HG03442 (cell line): Measurements from ENCODE around the gene CYTH3.
"Not testable (repeated sequence)": the region's sequence is repeated elsewhere in the genome, so short reads cannot be mapped to it uniquely, and the experiment has no call there.

Experiments
- ATAC-seq: cut with Tn5 transposase; IDR thresholded peaks from one replicate; pipeline ENCODE4 v1.9.1; 2021; ENCODE audit warnings: mild to moderate bottlenecking, moderate library complexity; ENCODE audit not compliant: unreplicated experiment

Gene CYTH3

GRCh38 chr7:6200971-6201370 is 71.5 kb downstream of the CYTH3 start:
- no peak for ATAC-seq

DNA sequence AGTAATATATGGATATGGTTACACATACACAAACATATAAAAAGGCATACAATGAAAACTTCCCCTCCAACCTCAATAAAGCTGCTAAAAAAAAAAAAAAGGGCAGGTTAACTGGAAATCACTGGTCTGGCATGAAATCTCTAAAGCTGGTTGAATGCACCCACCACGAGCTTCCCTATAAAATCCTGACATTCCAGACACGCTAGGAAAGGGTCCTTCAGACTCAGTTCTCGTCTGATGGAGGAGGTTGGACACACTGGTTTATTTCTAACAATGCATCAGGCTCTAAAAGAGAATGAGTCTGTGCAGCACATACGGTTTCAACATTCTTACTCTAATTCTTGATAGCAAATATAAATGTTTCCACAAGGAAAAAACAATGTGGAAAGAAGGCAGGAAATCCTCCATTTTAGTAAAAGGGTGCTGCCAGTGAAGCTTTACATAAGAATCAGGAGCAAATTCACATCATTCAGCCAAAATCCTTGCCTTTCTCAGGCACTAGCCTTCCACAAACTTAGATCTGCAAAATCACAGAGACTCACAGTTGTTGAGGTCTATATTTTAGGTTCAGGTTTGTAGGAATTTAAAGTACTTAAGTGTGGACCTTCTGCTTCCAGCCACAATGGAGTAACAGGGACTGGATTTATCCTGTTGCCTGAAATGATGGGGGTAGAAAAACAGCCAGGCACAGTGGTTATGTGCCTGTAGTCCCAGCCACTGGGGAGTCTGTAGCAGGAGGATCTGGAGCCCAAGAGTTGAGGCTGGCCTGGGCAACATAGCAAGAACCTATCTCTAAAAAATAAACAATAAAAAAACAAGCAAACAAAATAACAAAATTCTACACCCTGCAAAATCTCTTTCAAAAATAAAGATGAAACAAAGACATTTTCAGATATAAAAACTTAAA is 73.5 kb downstream of the CYTH3 start:
- no peak for ATAC-seq

GRCh38 chr7:6197801-6198551 is 74.4 kb downstream of the CYTH3 start:
- no peak for ATAC-seq

GRCh38 chr7:6193709-6194108 is 78.7 kb downstream of the CYTH3 start:
- ATAC-seq = no peak

DNA sequence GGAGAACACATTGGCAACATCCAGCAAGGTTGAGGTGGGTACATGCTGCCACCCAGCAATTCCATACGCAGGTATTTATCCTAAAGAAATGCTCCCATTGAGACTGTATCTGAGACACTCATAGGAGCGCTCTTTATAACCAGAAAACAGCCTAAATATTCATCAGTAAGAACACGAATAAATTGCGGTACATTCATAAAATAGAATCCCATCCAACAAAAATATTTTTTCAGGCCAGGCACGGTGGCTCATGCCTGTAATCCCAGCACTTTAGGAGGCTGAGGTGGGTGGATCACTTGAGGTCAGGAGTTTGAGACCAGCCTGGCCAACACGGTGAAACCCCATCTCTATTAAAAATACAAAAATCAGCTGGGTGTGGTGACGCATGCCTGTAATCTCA is 81.9 kb downstream of the CYTH3 start:
- ATAC-seq = not testable (repeated sequence)

- no peak for ATAC-seq
Measured at GRCh38 chr7:6188389-6188788, 84.0 kb downstream of the CYTH3 start.

- ATAC-seq = no peak
Measured at GRCh38 chr7:6186577-6186976, 85.8 kb downstream of the CYTH3 start.

DNA sequence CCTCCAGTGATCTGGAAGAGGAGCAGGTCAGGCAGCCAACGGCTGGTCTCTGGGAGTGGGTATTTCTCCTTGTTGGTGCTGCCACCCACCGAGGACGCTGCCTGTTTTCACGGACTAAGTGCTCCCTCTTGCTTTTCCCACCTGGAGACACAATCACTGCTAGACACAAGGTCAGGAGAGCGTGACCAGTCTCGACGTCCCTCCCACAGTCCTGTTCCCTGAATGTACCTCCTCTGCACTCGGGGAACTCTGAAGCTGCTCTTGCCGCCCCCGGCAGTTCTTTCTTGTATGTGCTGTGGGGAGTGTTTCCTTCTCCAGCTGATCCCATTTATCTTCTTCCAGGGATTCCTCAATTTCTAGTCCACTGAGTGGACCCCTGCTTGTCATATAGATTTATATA is 89.4 kb downstream of the CYTH3 start:
- ATAC-seq = no peak

GRCh38 chr7:6181136-6181535 is 91.3 kb downstream of the CYTH3 start:
- no peak for ATAC-seq

DNA sequence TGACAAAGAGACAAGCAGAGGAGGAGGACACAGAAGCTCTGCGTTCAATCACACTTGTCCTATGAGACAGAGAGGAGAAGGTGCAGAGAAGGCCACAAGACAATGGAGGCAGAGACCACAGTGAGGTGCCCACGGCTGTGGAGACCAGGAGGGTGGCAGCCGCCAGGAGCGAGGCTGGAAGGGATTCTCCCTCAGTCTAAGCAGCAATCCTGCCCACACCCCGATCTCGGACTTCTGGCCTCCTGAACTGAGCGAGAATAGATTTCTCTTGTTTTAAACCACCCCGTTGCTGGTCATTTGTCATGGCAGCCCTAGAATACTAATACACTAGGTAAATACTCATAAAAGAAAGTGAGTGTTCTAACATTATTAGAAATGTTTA is 92.1 kb downstream of the CYTH3 start:
- ATAC-seq = no peak

DNA sequence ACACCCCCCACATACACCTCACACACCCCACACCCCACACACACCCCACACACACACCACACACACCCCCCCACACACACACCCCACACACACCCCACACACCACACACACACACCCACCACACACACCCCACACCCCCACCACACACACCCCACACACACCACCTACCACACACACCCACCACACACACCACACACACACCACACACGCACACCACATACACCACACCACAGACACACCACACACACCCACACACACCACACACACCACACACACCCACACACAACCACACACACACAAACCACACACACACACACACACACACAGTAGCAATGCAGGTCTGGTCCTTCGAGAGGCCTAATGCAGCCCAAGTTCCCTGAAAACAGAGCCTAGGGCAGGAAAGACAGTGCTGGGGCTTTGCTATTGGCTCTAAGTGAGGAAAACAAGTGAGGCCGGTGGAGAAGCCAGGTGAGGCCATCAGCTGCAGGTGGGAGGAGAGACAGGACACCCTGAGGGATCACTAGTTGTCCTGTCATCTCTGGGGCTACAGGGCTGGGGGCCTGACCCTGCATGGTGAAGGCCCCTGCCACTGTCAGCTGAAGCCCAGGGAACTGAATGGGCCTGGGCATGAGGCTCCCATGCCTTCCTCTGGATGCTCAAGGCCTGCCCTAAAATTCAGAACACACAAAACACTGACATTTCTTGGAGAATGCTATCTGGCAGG is 92.6 kb downstream of the CYTH3 start:
- ATAC-seq = no peak

GRCh38 chr7:6178298-6179029 is 94.0 kb downstream of the CYTH3 start:
- no peak for ATAC-seq

DNA sequence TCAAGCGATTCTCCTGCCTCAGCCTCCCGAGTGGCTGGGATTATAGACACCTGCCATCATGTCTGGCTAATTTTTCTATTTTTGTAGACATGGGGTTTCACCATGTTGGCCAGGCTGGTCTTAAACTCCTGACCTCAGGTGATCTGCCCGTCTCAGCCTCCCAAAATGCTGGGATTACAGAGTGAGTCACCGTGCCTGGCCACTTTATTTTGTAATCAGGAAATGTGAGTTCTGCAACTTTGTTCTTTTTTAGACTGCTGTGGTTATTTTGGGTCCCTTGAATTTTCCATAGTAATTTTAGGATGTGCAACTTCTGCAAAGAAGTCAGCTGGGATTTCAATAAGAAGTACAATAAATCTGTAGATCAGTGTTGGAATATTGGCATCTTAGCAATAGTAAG is 96.8 kb downstream of the CYTH3 start:
- ATAC-seq = no peak

GRCh38 chr7:6172910-6173295 is 99.5 kb downstream of the CYTH3 start:
- no peak for ATAC-seq

GRCh38 chr7:6172224-6172909 is 100.1 kb downstream of the CYTH3 start:
- no peak for ATAC-seq

GRCh38 chr7:6171532-6172223 is 100.7 kb downstream of the CYTH3 start:
- ATAC-seq = no peak

- ATAC-seq = no peak
Measured at GRCh38 chr7:6170571-6171531, 101.6 kb downstream of the CYTH3 start.

GRCh38 chr7:6169805-6170520 is 102.5 kb downstream of the CYTH3 start:
- ATAC-seq = no peak
